Measurements from ENCODE around the gene MEF2A.

MEF2A gene

DNA sequence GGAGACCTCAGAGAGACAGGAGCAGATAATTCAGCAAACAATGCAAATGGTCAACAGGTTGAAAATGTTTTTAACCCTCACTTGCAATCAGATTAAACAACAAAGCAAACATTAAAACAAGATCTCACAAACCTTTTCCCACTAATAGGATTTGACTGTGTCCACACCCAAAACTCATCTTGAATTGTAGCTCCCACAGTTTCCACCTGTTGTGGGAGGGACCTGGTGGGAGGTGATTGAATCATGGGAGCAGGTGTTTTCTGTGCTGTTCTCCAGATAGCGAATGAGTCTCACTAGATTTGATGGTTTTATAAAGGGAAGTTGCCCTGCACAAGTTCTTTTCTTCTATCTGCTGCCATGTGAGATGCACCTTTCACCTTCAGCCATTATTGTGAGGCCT is 168.8 kb downstream of the MEF2A start:
- TF ChIP-seq, protein P1, sequence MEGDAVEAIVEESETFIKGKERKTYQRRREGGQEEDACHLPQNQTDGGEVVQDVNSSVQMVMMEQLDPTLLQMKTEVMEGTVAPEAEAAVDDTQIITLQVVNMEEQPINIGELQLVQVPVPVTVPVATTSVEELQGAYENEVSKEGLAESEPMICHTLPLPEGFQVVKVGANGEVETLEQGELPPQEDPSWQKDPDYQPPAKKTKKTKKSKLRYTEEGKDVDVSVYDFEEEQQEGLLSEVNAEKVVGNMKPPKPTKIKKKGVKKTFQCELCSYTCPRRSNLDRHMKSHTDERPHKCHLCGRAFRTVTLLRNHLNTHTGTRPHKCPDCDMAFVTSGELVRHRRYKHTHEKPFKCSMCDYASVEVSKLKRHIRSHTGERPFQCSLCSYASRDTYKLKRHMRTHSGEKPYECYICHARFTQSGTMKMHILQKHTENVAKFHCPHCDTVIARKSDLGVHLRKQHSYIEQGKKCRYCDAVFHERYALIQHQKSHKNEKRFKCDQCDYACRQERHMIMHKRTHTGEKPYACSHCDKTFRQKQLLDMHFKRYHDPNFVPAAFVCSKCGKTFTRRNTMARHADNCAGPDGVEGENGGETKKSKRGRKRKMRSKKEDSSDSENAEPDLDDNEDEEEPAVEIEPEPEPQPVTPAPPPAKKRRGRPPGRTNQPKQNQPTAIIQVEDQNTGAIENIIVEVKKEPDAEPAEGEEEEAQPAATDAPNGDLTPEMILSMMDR (IDR thresholded peaks at IDR 0.05; ENCODE audit: insufficient read depth, low read length, missing control alignments), result no peak
- H3K4me3 ChIP-seq (ENCODE audit: low read depth, low read length), result no peak overlapping the region
- no peak for DNase-seq (ENCODE audit: low read depth, low spot score)
- CTCF ChIA-PET, result interaction anchor here (5.0 to 10.4 kb wide), 2 partner anchors 20 to 462 kb away, joined by 49 to 80 read pairs; no protein-coding TSS in a partner anchor
- POLR2A ChIA-PET, result no interaction called here

DNA sequence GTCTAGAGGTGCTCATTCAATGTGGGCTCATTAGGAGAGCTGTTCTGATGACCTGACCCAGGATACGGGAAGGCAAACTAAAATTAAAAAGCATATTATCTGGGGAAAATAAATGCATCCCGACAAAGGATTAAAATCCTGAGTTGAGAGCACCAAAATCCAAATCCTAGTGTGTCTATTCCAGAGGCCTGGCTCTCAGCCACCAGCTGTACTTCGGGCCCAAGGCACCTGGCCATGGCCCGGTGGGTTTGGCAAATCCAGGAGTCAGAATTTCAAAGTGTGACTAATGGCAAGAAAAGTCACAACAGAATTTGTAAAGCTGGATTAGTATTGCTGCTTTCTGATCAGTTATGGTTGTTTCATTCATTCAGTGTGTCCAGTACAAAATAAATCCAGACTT is 170.1 kb downstream of the MEF2A start:
- H3K4me3 ChIP-seq (ENCODE audit: low read depth, low read length), result no peak overlapping the region
- ChIA-PET POLR2A (no interaction called here), CTCF (interaction anchor here (0.9 to 10.4 kb wide), 3 partner anchors 19 to 168 kb away, joined by 3 to 80 read pairs (median 3); no protein-coding TSS in a partner anchor)
- TF ChIP-seq, protein P1 (IDR thresholded peaks at IDR 0.05; ENCODE audit: insufficient read depth, low read length, missing control alignments), result no peak
- no peak for DNase-seq (ENCODE audit: low read depth, low spot score)

DNA sequence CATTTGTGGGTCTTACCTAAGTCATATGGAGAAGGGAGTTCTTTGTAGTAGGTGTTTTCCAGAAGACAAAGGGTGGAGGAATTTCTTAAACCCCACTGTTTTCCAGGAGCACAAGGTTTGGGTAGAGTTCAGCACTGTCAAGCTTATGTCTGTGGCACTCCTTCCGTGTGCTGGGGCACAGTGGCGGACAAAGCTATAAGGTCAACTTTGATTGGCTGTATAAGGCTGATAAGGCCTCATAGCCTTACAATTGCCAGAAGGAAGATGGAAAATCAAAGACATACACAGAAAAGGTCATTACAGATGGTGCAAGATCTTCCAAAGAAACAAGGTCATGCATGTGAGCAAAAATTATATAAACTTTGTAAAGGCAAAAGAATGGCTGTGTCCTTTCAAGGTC is 170.9 kb downstream of the MEF2A start:
- no peak overlapping the region for H3K4me3 ChIP-seq (ENCODE audit: low read depth, low read length)
- TF ChIP-seq, protein P1 (IDR thresholded peaks at IDR 0.05; ENCODE audit: insufficient read depth, low read length, missing control alignments), result no peak
- CTCF ChIA-PET, result interaction anchor here (1.5 to 10.4 kb wide), 2 partner anchors 18 to 464 kb away, joined by 3 to 80 read pairs; no protein-coding TSS in a partner anchor
- POLR2A ChIA-PET, result no interaction called here
- DNase-seq (ENCODE audit: low read depth, low spot score), result no peak

DNA sequence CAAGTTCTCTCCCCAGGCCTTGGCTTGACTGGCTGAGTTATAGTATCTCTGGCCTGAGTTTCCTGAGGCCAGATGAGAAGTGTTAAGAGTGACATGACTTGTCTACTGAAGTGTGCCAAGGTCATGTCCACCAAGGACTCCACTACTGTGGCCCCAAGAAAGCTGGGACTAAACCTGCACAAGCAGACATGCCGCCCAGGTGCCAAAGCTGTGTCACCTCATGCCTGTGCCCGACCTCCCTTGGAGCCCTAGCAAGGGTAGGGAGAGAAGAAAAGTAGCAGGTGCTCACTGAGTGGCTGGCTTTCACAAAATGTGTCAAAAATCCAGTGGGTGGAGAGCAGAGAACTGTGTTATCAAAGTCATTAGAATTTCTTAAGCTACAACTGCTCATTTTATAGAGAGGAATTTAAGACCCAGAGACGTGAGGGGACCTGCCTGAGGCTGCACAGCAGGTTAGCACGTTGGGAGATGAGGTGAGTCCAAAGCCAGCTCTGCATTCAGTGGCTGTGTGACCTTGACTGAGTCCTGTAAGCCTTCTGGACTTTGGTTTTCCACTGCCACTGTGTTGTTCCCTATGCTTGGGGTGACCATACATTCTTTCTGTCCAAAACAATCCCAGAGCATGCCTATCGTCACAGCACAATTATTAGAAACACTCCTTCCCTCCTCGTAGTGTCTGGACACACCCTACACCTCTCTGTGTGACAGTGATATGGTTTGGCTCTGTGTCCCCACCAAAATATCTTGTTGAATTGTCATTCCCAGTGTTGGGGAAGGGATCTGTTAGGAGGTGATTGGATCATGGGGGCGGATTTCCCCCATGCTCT is 172.4 kb downstream of the MEF2A start:
- TF ChIP-seq, protein P1 (IDR thresholded peaks at IDR 0.05; ENCODE audit: insufficient read depth, low read length, missing control alignments), result no peak
- POLR2A ChIA-PET, result no interaction called here
- DNase-seq (ENCODE audit: low read depth, low spot score), result no peak
- H3K4me3 ChIP-seq (ENCODE audit: low read depth, low read length), result no peak overlapping the region
- CTCF ChIA-PET, result interaction anchor here (1.2 to 10.4 kb wide), 2 partner anchors 9 to 16 kb away, joined by 3 to 80 read pairs; no protein-coding TSS in a partner anchor

DNA sequence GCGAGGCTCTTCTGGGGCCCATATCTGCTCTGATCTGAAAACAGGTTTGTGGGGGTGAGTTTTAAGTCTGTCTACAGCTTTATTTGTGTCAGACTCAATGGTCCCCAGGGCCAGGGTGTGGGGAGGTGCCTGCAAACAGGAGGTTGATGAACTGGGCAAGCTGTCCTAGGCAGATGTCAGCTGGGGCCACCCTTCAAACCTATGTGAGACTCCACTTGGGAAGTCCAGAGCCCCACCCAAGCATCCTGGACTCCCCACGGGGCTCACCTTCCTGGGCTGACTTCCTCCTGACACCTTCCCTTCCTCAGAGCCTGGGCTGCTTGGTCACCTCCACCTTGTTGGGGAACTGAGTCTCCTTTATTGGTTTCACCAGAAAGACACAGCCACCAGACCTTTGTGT is 176.1 kb downstream of the MEF2A start:
- CTCF ChIA-PET, result interaction anchor here (1.2 to 4.5 kb wide), 2 partner anchors 14 to 38 kb away, joined by 6 to 37 read pairs; no protein-coding TSS in a partner anchor
- TF ChIP-seq, protein P1 (IDR thresholded peaks at IDR 0.05; ENCODE audit: insufficient read depth, low read length, missing control alignments), result no peak

DNA sequence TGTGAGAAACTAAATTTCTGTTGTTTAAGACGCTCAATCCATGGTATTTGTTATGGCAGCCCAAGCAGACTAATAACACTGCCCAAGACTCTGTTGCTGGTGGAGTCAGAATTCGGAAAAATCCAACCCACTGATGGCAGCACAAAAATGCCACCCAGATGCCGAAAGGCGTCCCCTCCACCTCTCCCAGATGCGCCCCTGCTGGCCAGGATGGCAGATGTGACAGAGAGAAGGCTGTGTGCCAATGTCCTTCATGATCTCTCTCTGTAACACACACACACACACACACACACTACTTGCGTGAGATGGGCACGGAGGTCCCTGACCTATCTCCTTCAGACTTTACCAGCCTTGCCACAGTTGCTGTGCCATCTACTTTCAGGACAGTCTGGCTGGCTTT is 178.4 kb downstream of the MEF2A start:
- no peak for DNase-seq (ENCODE audit: low read depth, low spot score)
- TF ChIP-seq, protein P1 (IDR thresholded peaks at IDR 0.05; ENCODE audit: insufficient read depth, low read length, missing control alignments), result no peak
- ChIA-PET CTCF (interaction anchor here (1.2 kb wide), 1 partner anchor 24 kb away, joined by 3 read pairs; no protein-coding TSS in a partner anchor), POLR2A (no interaction called here)
- no peak overlapping the region for H3K4me3 ChIP-seq (ENCODE audit: low read depth, low read length)

More for the DNA sequence above, 176.1 kb downstream of the MEF2A start:
- DNase-seq (ENCODE audit: low read depth, low spot score), result no peak
- no peak overlapping the region for H3K4me3 ChIP-seq (ENCODE audit: low read depth, low read length)
- POLR2A ChIA-PET, result no interaction called here
